DMS114 treated with DMSO at 0.1 percent for 48 hours (cell line): ENCODE data around the gene CNOT9.
"Not testable (repeated sequence)": the region's sequence is repeated elsewhere in the genome, so short reads cannot be mapped to it uniquely, and the experiment has no call there.

Experiments used
- DNase-seq: peaks from one replicate; lab custom pipeline; 2025; ENCODE audit not compliant: unreplicated experiment; lab: John Stamatoyannopoulos, UW

CNOT9 gene

GRCh38 chr2:218568190-218569037 lies at the start of gene CNOT9, which contains the start of gene USP37:
Gene CNOT9, plus strand, starts transcription at chr2:218568839. Its CDS starts 116 bp downstream, at chr2:218568955.
Gene USP37, minus strand, starts transcription at chr2:218568351. Its CDS starts 9,698 bp downstream, at chr2:218558653.
- DNase-seq = peak; percentile 97

DNA sequence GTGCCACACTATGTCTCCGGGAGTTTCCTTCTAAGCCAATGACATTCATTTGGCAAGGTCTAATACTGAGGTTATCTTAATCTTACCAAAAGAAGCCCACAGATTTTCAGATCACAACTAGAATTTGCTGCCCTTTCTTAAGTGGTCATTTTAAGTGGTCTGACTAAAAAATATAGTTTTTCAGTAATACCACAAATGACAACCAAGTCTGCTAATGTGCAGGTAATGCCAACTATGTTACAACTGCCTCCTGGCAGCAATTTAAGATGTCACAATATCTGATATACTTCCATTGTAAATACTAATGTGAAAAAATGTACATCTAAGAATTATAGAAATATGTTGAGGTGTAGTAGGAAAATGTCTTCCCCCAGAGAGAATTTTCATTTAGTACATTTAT lies 49.8 kb upstream of the CNOT9 start:
- DNase-seq = no peak

- DNase-seq = no peak
These were observed 45.0 kb upstream of the CNOT9 start for GRCh38 chr2:218523651-218524050.

GRCh38 chr2:218528409-218528808 lies 40.2 kb upstream of the CNOT9 start:
- DNase-seq = not testable (repeated sequence)

- no peak for DNase-seq
These were observed 38.6 kb upstream of the CNOT9 start for GRCh38 chr2:218529990-218530389.

DNA sequence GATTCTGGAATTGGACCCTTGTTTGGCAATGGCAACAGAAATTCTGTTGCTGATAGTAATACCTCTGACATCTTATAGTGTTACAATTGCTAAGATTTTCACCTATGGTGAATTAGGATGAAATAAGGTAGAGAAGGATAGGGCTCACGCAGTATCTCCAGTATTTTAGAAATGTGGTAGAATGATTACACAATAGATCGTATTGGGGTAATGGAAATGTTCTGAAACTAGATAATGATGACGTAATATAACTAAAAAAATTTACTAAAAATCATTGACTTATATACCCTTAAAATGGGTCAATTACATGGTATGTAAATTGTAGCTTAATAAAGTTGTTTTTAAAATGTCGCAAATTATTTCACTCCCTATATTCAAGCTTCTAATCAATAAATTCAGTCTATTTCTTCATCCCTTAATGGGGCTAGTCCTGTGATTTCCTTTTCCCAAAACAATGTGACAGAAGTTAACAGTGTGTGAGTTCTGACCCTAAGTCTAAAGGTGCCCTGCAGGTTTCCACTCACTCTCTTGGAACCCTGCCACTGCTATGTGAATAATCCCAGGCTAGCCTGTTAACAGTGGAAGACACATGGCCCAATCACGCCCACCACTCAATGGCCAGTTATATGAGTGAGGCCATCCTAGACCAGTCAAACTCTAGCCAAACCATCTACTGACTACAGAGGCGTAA lies 31.7 kb upstream of the CNOT9 start:
- no peak for DNase-seq

GRCh38 chr2:218540015-218540414 lies 28.6 kb upstream of the CNOT9 start:
- no peak for DNase-seq

- no peak for DNase-seq
These were observed 22.6 kb upstream of the CNOT9 start for GRCh38 chr2:218546012-218546411.

- DNase-seq = no peak
These were observed 21.1 kb upstream of the CNOT9 start for GRCh38 chr2:218547511-218547910.

- no peak for DNase-seq
These were observed 20.7 kb upstream of the CNOT9 start for GRCh38 chr2:218547978-218548377.

- not testable (repeated sequence) for DNase-seq
These were observed 14.4 kb upstream of the CNOT9 start for GRCh38 chr2:218554225-218554624.

DNA sequence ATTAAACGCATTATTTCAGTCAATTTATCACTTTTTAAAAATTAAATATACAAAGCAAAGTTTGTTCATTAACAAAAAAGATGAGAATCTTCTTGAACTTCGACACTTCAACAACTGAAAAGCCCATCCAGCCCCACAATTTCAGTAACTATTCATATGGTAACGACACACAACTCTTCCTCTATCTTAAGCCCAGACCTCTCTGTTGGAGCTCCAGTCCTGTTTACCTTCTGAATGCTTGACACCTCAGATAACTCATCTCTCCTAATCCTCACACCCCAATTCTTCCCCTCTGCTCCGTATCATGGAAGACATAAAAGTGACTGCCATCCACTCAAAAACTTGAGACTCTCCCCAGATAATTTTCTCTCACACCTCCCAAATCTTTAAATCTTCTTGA lies 13.1 kb upstream of the CNOT9 start:
- DNase-seq = no peak

GRCh38 chr2:218557941-218558340 lies 10.7 kb upstream of the CNOT9 start:
- DNase-seq = no peak

DNA sequence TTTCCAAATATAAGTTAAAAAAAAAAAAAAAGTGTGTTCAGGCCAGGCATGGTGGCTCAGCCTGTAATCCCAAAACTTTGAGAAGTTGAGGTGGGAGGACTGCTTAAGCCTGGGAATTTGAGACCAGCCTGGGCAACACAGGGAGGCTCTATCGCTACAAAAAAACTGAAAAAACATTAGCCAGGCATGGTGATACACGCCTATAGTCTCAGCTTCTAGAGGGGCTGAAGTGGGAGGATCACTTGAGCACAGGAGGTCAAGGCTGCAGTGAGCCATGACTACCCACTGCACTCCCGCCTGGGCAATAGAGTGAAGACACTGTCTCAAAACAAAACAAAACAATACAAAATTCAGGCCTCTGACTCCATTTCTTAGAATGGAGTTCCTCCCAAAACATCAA lies 9.7 kb upstream of the CNOT9 start:
- no peak for DNase-seq

GRCh38 chr2:218564056-218564455 lies 4.6 kb upstream of the CNOT9 start:
- no peak for DNase-seq

- DNase-seq = no peak
These were observed 2.3 kb upstream of the CNOT9 start for GRCh38 chr2:218566296-218566695.

- DNase-seq = no peak
These were observed 846 bp upstream of the CNOT9 start for GRCh38 chr2:218567797-218568189.

DNA sequence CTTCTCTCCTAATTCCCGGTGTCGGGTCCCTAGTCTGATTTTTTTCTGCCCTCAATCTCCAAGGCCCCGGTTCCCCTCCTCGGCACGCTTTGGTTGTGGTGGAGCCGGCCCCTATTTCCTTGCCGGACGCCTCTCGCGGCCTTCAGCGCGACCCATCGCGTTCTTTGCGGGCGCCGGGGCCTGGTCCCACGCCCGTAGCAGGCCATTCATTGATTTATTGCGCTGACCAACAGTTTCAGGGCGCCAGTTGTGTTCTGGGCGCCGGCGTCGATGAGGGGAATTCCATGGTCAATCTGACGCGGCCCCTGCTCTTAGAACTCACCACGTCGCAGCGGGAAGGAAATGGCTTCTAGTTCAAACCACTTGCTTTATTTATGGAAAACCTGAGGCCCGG lies 396 bp downstream of the CNOT9 start:
- peak; percentile 15 for DNase-seq

DNA sequence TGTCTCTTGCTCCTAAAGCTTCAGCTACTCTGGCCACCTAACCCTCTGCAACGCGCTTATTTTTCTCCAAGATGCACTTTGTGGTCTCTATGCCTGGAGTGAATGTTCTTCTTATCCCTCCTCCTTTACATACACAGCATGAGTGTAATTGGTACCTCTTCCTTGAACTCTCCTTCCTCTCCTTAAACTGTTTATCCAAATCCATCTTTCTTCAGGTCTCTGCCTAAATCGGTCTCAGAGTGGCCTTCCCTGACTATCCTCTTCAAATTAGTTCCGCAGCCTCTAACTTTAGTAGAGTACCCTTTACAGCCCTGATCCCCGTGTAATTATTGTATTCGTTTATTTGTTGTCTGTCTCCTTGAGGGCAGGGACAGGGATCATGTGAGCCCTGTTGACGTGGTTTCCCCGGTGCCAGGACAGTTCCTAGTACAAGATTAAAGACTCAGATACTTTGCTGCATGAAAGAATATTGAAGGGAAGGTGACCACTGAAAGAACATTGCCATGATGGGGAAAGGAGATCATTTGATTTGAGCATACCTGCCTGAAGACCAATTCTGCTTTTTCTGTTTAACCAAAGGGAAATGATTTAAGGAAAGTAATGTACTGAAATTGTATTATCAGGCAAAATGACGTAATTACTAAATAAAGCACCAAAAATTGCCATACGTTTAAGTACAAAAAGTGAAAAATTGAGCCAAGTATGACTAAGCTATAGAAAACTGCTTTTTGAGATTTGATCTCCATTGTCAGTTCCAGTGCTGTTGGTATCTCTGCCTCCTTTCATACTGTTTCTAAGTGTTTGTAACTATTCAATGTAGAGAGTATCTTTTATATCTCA lies 1.2 kb downstream of the CNOT9 start:
- no peak for DNase-seq

DNA sequence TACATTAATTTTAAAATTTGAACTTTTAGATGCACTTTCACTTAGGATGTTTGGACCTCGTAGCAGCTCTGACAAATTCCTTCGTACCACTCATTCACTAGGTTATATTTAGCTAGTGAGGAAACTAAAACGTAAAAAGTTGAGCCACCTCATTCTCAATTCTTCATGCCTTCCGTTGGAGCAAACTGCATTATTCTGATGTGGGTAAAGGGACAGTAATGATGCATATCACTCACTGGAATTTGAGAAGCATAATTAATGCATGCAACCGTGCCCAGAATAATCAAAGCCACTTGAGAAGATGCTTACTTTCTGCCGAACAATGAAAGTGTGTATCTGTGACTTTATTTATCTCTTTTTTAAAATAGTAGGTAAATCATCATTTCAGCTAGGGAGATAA lies 2.2 kb downstream of the CNOT9 start:
- DNase-seq = no peak

DNA sequence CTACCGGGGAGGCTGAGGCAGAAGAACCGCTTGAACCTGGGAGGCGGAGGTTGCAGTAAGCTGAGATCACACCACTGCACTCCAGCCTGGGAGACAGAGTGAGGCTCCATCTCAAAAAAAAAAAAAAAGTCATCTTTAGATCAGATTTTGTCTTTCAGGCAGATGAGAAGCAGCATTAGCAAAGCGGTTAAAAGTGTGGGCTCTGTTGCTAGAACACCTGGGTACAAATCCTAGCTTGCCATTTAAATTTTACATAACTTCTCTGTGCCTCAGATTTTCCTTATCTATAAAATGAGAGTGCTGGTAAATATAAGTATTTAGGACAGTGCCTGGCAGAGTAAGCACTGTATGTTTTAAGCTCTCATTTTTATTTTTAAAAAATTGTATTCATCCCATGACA lies 8.2 kb downstream of the CNOT9 start:
- DNase-seq = no peak
